OCI-M1 (cell line): ENCODE results near the gene NCOA6.
"Not testable (repeated sequence)": the region's sequence is repeated elsewhere in the genome, so short reads cannot be mapped to it uniquely, and the experiment has no call there.

ENCODE experiments used
- DNase-seq: peaks from one replicate; lab custom pipeline; 2025; lab: John Stamatoyannopoulos, UW

The NCOA6 gene

GRCh38 chr20:34829191-34829590 is 3.7 kb upstream of the NCOA6 start:
- no peak for DNase-seq

- peak; percentile 65 for DNase-seq
Measured at GRCh38 chr20:34824806-34825529, 483 bp downstream of the NCOA6 start.

- DNase-seq: peak; percentile 83
Measured at GRCh38 chr20:34824452-34824805, 1.0 kb downstream of the NCOA6 start.

GRCh38 chr20:34824026-34824425 is 1.4 kb downstream of the NCOA6 start:
- DNase-seq: no peak

GRCh38 chr20:34820805-34821578 is 4.5 kb downstream of the NCOA6 start:
- no peak for DNase-seq

GRCh38 chr20:34817801-34818200 is 7.7 kb downstream of the NCOA6 start:
- DNase-seq: no peak

GRCh38 chr20:34817072-34817471 is 8.4 kb downstream of the NCOA6 start:
- no peak for DNase-seq

- no peak for DNase-seq
Measured at GRCh38 chr20:34815636-34816035, 9.8 kb downstream of the NCOA6 start.

- no peak for DNase-seq
Measured at GRCh38 chr20:34808583-34808982, 16.9 kb downstream of the NCOA6 start.

- not testable (repeated sequence) for DNase-seq
Measured at GRCh38 chr20:34807944-34808465, 17.4 kb downstream of the NCOA6 start.

GRCh38 chr20:34806255-34806654 is 19.2 kb downstream of the NCOA6 start:
- peak; percentile 29 for DNase-seq

- no peak for DNase-seq
Measured at GRCh38 chr20:34798871-34799270, 26.6 kb downstream of the NCOA6 start.

GRCh38 chr20:34798328-34798727 is 27.1 kb downstream of the NCOA6 start:
- no peak for DNase-seq

GRCh38 chr20:34797012-34797995 is 28.1 kb downstream of the NCOA6 start:
- no peak for DNase-seq

- DNase-seq: no peak
Measured at GRCh38 chr20:34794006-34794585, 31.4 kb downstream of the NCOA6 start.

GRCh38 chr20:34792687-34793363 is 32.6 kb downstream of the NCOA6 start:
- DNase-seq: no peak

GRCh38 chr20:34791289-34792020 is 34.0 kb downstream of the NCOA6 start:
- peak; percentile 48 for DNase-seq

GRCh38 chr20:34781220-34781619 is 44.2 kb downstream of the NCOA6 start:
- no peak for DNase-seq

- DNase-seq: not testable (repeated sequence)
Measured at GRCh38 chr20:34780291-34780690, 45.2 kb downstream of the NCOA6 start.

- no peak for DNase-seq
Measured at GRCh38 chr20:34776177-34776576, 49.3 kb downstream of the NCOA6 start.
